HG03565 (cell line): Measurements from ENCODE around the gene WNK2.

ENCODE experiments used
- ATAC-seq: cut with Tn5 transposase; IDR thresholded peaks from one replicate; pipeline ENCODE4 v1.9.1; 2021; ENCODE audit warnings: mild to moderate bottlenecking, moderate library complexity; ENCODE audit not compliant: unreplicated experiment

Gene WNK2

DNA sequence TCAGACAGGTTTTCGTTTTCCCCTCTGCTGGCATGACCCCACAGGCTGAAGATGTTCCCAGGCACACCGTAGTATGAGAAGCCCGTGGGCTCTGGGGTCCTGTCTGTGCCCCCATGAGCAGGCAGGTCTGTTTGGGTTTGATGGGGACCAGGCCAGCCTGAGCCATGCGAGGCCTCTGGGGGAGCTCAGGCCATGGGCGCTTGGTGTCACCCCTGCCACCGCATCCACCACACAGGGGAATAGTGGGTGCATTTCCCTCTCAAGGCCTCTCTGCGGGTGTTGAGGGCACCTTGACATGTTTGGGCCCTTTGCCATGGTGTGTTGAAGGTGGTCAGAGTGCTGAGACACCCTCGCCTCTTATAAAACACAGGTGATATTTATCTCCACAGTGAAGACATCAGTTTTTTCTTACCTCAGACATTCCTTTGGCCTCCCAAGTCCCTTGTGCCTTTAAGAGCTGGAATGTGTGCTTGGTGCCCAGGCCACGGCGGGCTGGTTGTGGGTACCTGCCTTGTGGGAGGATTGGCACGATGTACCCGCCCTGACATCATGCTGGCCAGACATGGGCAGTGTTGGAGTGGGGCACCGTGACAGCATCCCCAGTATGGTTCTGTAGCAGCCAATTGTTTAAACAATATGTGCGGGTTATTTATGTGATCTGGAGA lies 68.3 kb downstream of the WNK2 start:
- no peak for ATAC-seq

DNA sequence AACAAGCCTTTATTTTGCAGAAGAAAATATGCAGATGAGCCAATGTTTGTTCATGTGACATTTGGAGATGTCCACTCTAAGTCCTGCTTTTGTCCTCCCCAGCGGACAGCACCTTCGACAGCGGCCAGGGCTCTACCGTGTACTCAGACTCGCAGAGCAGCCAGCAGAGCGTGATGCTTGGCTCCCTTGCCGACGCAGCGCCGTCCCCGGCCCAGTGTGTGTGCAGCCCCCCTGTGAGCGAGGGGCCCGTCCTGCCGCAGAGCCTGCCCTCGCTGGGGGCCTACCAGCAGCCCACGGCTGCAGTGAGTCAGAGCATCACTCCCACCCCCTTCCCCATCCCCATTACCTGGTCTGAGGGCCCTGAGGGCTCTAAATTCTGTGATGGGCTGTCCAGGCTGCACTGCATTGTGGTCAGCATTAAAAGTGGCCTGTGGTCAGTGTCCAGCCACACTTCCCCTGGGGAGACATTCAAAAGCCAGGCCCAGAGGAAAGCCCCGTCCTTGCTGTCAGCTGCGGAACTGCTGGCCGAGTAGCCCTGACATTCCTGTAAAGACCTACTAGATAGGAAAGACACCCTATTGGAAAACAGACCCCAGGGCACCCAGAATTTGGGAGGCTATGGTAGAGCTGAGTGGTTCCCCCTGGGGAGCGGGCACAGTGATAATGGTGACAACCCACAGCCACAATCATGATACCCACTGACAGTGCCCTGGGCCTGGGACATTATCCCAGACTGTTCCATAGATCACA lies 69.0 kb downstream of the WNK2 start:
- ATAC-seq, result no peak

DNA sequence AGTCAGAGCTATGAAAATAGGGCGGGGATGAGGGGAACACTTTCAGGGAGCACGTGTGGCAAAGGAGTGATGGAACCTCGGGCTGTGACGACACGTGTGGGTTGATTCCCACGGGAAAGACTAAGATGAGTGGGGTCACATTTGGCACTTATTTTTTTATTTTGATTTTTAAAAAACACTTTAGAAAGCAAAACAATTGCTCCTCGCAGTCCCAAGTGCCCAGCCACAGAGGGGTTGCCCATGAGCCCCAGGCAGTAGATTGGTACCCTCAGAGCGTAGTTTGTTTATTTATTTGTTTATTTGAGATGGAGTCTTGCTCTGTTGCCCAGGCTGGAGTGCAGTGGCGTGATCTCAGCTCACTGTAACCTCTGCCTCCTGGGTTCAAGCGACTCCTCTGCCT lies 69.7 kb downstream of the WNK2 start:
- ATAC-seq, result no peak

DNA sequence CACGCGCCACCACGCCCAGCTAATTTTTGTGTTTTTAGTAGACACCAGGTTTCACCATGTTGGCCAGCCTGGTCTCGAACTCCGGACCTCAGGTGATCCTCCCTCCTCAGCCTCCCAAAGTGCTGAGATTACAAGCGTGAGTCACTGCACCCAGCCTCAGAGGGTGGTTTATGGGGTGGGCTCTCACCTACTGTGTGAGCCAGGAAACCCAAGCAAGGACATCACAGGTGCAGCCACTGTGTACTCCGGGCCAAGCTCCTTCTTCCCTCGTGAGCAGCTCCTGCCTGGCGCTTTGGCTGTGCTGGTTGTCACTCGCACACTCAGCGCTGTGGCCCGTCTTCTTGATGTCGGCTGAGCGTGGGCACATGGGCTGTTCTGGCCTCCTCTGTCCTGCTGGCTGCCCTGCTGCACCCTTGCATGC lies 70.1 kb downstream of the WNK2 start:
- no peak for ATAC-seq

DNA sequence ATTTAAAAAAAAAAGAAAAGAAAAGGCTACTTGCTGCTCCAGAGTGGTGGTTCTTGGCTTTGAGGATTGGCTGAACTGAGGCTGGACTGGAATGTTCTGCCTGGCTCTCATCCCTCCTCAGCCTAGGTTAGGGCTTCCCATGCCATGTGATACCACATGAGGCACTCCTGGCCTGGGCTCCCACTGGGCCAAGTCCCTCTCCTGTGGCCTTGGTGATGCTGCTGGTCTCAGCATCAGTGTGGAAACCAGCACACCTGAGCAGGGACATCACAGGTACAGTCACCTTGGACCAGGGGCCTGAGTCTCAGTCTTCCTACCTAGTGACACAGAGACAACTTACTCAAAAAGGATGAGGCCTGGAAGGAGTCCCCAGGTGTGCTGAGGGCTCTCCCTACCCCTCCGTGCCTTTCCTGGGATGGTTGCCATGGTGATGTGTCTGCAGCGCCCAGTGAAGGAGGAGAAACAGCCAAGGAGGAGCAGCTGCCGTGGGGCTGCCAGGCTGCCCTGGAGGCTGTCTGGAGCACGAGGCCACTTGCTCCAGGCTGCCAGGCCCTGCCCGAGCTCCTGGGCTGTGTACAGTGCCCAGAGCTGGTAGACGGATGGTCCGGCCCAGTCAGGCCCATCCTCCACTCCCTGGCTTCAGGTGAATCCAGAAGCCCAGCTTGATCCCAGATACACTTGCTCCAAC lies 71.0 kb downstream of the WNK2 start:
- no peak for ATAC-seq

DNA sequence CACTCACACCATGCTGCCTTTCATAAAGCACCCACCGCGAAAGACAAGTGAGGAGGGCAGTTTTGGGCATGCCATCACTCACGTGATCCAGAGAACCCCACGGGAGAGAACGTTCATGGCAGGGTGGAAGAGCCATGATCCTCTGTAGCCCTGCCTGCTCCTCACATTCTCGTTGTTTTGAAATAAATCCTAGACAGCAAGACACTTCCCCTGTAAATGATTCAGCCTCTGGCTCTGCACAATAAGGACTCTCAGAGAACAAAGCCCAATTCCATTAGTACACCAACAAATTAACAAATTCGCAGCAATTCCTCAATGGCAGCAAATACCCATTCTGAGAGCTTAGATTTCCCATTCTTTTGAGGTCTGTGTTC lies 71.5 kb downstream of the WNK2 start:
- no peak for ATAC-seq

DNA sequence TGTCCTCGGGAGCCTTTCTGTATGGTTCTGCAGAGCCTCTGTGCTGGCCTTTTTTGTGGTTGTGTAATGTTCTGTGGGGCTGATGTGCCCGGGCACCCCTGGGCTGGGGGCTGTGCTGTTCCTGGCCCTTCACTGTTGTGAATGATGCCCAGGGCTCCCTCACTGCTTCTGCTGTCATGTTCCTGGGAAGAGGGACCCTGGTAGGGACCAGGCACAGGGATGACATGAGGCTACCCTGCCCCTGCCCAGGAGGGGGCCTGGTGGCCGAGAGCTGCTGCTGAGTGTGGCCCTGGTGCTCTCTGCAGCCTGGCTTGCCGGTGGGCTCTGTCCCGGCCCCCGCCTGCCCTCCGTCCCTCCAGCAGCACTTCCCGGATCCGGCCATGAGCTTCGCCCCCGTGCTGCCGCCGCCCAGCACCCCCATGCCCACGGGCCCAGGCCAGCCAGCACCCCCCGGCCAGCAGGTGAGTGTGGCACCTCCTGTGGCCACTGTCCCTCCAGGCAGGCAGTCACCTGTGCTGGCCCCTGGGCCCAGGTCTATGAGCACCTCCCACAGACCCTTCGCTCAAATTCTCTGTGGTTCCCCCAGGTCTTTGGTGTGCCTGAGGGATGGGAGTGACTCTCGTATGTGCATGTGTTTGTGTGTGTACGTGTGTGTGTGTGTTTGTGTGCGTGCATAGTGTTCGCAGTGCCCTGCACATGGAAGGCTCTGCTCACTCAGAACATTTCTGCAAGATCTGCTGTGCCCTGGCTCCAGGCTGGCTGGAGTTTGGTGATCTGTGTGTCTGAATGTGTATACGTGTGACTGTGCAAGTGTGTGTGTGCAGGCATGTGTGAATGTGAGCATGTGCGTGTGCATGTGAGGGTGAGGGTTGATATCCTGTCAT lies 72.3 kb downstream of the WNK2 start:
- ATAC-seq, result no peak

DNA sequence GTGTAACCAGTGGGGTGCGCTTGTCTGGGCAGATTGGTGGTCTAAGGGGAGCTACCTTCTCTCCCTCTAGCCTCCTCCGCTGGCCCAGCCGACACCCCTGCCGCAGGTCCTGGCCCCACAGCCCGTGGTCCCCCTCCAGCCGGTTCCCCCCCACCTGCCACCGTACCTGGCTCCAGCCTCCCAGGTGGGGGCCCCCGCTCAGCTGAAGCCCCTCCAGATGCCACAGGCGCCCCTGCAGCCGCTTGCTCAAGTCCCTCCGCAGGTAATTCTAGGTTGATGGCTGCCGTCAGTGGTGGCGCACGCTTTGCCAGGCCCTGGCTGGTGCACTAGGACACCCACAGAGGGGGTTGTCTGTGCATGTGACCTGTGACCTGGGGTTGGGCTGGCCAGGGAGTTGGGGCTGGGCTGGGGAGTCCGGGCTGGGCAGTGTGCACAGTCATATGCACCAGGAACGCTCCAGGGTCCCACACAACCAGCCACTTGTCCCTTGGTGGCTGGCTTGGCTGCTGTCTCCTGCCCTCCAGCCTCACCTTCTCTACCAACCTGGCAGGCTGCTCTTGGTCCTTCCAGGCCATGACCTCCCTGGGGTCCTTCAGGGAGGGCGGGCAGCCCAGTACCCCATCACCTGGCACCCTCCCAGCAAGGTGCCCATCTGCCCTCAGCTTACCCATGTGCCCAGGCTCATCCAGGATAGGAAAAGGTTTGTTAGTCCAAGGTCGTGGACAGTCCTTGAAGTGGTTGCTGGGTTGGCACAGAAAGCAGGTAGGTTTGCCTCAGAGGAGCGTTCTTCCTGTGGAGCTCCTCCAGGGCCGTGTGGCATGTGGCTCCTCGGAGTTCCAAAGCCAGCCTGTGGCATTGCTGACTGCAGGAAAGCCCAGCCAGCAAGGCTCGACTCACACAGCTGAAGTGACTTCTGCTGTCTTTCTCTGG lies 73.2 kb downstream of the WNK2 start:
- ATAC-seq, result no peak

DNA sequence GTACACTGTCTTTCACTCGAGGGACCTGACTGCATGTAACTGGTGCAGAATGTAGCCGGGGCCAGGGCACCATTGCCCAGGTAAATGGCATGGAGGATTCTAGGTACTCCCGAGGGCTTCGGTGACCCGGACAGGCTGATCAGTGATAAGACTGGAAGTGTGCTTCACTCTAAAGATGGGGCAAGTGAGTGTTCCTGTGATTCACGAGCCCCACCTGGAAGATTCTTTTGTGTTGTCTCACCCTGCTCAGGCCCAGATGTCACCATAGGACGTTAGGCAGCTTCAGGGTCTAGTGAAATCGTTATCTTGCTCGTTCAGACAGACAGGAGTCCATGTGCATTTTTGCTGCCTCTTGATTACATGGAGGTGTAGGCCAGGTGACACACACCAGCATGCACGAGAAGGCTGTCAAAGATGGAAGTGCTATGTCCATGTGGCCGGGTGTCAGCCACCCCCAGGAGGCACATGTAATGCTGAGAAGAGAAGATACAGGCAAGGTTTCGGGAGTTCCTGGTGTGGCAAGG lies 73.9 kb downstream of the WNK2 start:
- no peak for ATAC-seq

DNA sequence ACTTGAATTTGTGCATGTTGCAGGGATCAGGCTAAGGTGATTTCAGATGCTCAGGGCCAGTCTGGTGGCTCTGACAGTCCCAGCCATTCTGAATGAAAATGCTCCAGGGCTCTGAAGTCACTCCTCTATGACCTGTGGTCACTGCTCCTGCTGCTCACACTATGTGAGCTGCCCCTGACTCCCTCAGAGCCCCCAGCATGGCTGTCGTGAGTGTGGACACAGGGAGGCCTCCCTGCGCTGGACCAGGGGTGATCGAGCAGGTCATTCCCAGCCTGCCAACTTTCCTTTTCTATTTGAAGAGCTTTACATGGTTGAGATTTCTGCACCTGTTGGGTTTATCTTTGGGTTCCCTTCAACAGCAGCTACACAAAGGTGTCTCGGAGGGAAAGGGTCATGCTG lies 74.5 kb downstream of the WNK2 start:
- ATAC-seq, result no peak

DNA sequence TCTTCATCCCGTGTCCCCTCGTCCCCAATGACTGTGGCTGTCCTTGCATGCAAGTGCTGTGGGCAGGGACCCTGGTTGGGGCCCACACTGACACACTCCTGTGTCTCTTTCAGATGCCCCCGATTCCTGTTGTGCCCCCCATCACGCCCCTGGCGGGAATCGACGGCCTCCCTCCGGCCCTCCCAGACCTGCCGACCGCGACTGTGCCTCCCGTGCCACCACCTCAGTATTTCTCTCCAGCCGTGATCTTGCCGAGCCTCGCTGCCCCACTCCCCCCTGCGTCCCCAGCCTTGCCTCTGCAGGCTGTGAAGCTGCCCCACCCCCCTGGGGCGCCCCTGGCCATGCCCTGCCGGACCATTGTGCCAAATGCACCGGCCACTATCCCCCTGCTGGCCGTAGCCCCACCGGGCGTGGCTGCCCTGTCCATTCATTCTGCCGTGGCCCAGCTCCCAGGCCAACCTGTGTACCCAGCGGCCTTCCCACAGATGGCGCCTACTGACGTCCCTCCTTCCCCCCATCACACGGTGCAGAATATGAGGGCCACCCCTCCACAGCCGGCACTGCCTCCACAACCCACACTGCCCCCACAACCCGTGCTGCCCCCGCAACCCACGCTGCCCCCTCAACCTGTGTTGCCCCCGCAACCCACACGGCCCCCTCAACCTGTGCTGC lies 75.0 kb downstream of the WNK2 start:
- ATAC-seq, result no peak

DNA sequence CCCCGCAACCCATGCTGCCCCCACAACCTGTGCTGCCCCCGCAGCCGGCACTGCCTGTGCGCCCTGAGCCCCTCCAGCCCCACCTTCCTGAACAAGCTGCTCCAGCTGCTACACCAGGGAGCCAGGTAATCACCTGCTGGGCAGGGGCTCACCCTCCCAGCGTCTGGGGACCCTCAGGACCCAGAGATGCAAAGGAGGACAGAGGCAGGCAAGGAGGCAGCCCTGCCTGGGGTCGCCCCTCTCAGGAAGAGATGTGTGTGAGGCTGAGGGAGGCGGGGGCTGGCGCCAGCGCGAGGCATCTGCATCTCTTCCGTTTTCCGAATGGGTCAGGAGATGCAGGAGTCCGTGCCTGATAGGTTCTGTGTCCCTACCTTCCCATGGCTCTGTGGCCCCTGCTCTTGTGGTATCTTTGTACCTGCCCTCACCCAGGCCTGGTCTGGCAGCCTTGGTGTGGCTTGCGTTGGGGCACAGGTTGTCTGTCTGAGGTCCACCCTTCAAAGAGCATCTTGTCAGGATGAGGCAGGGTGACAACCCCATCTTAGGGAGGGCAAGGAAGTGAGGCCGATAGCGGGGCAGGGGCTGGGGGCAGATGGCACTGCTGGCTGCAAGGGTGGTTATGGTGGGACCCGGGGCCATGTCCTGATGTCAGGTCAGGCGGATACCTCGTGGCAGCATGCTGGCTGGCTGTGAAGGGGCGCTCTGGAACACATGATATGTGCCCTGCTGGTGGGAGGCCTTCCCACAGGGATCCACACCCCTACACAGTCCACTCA lies 75.7 kb downstream of the WNK2 start:
- ATAC-seq, result no peak

DNA sequence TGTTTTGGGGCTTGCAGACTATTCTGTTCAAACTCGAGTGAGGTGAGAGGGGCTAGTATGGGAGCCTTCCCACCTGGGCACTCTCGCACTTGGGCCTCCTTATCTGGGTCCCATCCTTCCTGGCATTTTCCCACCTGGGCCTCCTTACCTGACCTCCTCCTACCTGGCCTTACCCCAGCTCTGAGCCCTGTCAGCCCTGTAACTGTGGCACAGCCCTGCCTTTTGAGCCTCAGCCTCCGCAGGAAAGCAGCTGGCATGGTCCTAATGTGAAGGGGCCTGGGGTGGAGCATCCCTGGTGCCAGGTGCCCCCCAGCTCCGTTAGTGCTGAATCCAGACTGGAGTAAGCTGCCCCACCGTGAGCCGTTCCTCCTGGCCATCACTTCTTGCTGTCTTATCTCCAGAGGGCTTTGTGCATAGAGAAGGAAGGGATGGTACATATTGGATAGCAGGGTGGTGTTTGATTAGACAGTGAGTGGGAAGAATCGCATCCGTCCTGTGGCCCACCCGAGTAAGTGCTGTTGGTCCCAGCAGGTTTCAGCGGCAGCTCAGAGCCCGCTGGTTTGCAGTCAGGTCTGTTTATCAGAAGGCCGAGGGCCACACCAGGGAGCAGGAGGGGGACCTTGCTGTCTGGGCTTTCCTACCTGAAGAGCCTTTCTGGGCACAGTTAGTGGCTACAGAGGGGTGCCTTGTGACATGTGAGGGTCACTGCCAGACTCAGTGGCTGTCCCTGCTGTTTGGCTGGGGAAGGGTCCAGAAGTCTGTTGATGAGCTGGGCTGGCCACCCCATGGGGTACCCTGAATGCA lies 76.5 kb downstream of the WNK2 start:
- no peak for ATAC-seq

DNA sequence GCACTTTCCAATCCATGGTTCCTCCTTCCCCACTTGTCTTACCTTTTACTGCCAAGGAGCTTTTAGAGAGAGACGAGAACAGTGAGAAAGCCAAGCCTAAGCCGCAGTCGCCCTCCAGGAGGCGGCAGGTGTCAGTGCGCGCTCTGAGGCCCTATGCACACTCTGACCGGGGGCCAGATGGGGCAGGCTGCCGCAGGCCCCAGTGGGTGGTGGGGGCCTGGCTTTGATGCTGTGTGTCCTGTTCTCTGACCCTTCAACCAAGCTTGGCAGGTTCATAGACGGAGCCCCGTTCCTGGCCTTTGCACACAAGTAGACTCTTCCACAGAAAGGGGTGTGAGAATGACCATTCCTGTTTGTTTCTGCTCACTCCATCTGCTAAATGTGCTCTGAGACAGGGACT lies 77.3 kb downstream of the WNK2 start:
- ATAC-seq, result no peak

DNA sequence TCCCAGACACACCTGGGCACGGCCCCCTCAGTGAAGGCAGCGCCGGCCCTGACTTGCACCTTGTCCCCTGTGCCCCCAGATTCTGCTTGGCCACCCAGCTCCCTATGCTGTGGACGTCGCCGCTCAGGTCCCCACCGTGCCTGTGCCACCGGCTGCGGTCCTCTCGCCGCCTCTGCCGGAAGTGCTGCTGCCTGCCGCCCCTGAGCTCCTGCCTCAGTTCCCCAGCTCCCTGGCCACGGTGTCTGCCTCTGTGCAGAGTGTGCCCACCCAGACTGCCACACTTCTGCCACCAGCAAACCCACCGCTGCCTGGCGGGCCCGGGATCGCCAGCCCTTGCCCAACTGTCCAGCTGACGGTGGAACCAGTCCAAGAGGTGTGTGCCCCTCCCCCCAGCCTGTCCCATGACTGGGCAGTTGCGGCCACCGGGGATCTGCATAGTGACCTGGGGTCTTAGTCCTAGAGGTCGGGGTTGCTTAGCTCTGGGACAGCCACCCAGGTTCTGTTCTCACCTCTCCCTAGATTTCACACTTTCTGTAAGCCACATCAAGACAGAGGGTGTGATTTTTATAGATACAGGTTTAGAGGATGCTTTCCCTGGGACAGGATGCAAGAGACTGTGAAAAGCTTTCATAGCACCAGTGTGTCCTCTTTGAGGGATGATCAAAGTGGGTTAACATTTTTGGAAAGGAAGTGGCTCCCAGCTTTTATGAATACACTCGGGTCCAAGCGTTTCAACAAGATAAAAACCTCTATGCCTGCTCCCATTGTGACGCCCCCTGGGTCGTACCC lies 78.0 kb downstream of the WNK2 start:
- ATAC-seq, result no peak

DNA sequence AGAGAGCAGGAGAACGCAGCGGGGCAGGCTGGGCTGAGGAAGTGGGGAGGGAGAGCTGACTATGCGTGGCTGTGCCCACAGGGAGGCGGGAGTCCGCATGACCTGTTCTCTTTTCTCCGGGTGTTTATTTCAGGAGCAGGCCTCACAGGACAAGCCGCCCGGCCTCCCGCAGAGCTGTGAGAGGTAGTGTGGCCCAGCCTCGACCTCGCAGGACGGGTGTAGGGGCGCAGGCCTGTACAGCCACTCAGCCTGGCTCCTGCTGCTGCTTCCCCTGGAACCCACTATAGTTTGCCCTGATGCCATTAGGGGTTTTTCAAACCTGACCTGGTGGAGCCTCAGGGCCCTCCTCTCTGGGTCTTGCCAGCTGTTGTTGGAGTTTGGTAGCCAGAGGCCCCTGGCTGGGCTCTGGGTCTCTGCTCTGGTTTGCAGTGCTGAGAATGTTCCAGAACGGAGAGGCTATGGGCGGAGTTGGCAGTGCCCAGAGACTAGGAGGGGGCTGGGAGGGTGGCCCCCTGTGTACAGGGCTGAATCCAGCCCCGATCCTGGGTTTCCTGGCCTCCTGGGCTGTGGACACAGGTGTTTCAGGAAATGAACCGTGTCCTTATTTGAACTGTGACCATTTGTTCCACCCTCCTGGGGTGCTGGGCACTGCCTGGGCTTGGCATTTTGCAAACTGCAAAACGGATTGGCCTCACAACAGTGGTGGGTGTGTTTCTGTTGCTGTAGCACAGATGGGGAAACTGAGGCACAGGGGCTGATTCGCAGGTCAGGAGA lies 78.8 kb downstream of the WNK2 start:
- ATAC-seq, result no peak
